ENCODE results near the gene GLRX.

GLRX gene

DNA sequence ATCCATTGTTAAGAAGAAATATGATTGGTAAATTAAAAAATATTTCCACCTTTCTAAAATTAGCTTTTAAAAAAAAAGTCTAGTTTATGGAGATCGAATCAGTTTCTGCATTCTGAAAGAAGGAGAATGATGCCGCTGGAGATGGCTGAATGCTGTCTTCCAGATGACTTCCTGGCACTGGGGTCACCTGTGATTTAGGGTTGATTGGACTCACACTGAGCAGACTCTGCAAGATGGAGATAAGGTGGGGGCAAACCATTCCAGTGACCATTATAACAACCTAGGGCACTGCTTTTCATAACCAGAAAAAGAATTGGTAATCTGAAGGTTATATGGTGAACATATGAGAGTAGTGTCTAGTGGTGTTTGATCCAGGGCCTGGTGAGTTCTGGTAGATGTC lies 50.6 kb downstream of the GLRX start:
- no peak for DNase-seq (ENCODE audit: low spot score)
- TF ChIP-seq, protein P1, sequence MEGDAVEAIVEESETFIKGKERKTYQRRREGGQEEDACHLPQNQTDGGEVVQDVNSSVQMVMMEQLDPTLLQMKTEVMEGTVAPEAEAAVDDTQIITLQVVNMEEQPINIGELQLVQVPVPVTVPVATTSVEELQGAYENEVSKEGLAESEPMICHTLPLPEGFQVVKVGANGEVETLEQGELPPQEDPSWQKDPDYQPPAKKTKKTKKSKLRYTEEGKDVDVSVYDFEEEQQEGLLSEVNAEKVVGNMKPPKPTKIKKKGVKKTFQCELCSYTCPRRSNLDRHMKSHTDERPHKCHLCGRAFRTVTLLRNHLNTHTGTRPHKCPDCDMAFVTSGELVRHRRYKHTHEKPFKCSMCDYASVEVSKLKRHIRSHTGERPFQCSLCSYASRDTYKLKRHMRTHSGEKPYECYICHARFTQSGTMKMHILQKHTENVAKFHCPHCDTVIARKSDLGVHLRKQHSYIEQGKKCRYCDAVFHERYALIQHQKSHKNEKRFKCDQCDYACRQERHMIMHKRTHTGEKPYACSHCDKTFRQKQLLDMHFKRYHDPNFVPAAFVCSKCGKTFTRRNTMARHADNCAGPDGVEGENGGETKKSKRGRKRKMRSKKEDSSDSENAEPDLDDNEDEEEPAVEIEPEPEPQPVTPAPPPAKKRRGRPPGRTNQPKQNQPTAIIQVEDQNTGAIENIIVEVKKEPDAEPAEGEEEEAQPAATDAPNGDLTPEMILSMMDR (IDR thresholded peaks at IDR 0.05; ENCODE audit: extremely low read depth, insufficient read depth, missing control alignments) = no peak
- in situ Hi-C loops (cut with MboI; ENCODE audit: low pct_unique_long_range_greater_than_20kb, low sequenced_read_pairs, unreplicated experiment) = loop anchor here (10.0 kb wide), 1 partner anchor 563 kb away; no protein-coding TSS in a partner anchor

DNA sequence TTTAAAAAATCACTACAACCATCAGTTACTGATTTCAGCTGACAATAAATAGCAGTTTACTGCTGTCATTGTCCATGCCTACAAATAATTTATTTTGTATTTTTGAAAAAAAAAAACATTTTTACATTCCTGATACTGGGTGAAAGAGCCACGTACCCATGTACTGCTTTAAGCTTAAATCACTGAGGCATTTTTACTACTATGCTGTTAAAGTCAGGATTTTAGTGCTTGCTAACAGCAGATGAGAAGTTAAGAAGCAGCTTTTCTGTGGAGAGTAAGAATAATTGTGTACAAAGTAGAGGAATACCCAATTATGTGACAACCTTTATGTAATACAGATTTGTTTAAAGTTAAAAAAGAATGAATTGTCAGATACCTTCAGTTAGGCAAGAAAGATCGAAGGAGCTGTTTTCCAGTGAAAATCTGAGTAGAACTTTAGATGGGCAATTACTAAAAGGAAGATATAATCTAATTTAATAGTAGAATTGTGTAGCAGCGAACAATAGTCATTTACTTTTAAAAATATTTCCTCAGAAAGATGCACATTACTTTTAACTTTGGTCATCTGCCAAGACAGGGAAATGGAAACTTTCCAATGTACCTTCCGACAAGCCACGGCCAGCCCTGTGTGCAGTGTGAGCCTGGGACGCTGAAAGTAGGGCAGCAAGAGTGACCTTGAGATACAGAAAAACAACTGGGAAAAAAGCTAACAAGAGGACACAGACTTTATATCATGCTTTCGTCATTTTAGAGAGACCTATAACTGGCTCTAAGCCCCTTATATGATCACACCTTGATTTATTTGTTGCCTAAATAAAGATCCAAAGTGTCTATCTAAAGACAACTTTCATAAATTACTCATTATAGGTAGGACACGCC lies 51.5 kb downstream of the GLRX start:
- no peak for DNase-seq (ENCODE audit: low spot score)
- TF ChIP-seq, protein P1 (IDR thresholded peaks at IDR 0.05; ENCODE audit: extremely low read depth, insufficient read depth, missing control alignments) = no peak
- in situ Hi-C loops (cut with MboI; ENCODE audit: low pct_unique_long_range_greater_than_20kb, low sequenced_read_pairs, unreplicated experiment) = loop anchor here (10.0 kb wide), 1 partner anchor 564 kb away; no protein-coding TSS in a partner anchor

DNA sequence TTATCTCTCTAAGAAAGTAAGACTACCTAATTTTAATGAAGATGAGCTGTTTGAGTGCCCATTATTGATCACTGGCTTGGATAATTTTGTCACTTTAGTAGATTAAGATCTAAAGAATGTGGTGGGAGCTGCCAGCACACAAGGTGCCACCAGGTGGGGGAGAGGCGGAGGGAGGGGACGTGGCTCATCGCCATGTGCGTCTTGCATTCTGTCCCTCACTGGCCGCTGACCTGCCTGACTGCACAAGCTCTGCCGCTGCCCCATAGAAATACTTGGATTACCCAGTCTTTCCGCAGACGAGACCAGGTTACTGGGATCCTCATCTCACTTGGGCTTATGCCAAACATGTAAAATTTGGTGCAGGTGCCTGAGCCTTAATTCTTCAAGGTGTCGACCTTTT lies 53.8 kb downstream of the GLRX start:
- DNase-seq (ENCODE audit: low spot score) = no peak
- in situ Hi-C loops (cut with MboI; ENCODE audit: low pct_unique_long_range_greater_than_20kb, low sequenced_read_pairs, unreplicated experiment) = no loop called here
- TF ChIP-seq, protein P1 (IDR thresholded peaks at IDR 0.05; ENCODE audit: extremely low read depth, insufficient read depth, missing control alignments) = no peak

DNA sequence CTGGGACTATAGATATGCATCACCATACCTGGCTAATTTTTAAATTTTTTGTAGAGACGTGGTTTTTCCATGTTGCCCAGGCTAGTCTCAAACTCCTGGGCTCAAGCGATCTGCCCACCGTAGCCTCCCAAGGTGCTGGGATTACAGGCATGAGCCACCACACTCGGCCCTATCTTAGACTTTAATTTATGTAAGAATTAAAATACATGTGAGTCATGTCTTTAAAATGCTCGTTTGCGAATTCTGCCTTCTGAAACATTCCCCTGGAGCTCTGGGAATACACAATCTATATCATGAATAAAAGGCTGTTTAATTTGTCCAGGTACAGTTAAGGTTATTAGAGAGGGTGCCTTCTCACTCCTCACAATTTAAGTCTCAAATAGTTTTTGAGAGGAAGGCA lies 58.6 kb downstream of the GLRX start:
- DNase-seq (ENCODE audit: low spot score) = no peak
- in situ Hi-C loops (cut with MboI; ENCODE audit: low pct_unique_long_range_greater_than_20kb, low sequenced_read_pairs, unreplicated experiment) = no loop called here

More for the DNA sequence above, 58.6 kb downstream of the GLRX start:
- TF ChIP-seq, protein P1 (IDR thresholded peaks at IDR 0.05; ENCODE audit: extremely low read depth, insufficient read depth, missing control alignments) = no peak
